Heart right ventricle (tissue), 16 donors: Measurements from ENCODE around the gene MINDY4. TPM values are rescaled to one million over a fixed set of nuclear protein-coding genes. Genes with fewer than 3 reads are reported as not detected.

Experiments
- ATAC-seq, 8 donors: fragments of 200-7000 bp; cut with Tn5 transposase; one replicate each; pipeline ENCODE4 v1.9.1; 2020; ENCODE audit warnings: mild to moderate bottlenecking in 8 of 8, moderate library complexity in 8 of 8, moderate number of reproducible peaks in 1 of 8
- DNase-seq, 2 donors: peaks; one replicate each; pipeline ENCODE4 v3.0.0-alpha.2; 2020
- H3K27ac ChIP-seq, 10 donors: fragments of 200-600 bp; sonication (generic) in 2 of 10; one replicate each; pipeline versions ENCODE4 v1.5.0 to v1.8.0; 2020 to 2022; ENCODE audit warnings: mild to moderate bottlenecking in 3 of 10
- H3K27me3 ChIP-seq, 7 donors: fragments of 200-600 bp; one replicate each; pipeline ENCODE4 v1.8.0; 2021 to 2022; ENCODE audit warnings: mild to moderate bottlenecking in 2 of 7
- H3K36me3 ChIP-seq, 9 donors: fragments of 200-600 bp; sonication (generic) in 1 of 9; one replicate each; pipeline versions ENCODE4 v1.5.0 to v1.8.0; 2020 to 2022; ENCODE audit warnings: mild to moderate bottlenecking in 2 of 9
- H3K4me1 ChIP-seq, 9 donors: fragments of 200-600 bp; sonication (generic) in 1 of 9; one replicate each; pipeline versions ENCODE4 v1.5.0 to v1.8.0; 2020 to 2022; ENCODE audit warnings: mild to moderate bottlenecking in 4 of 9
- H3K4me3 ChIP-seq, 10 donors: fragments of 200-600 bp; sonication (generic) in 2 of 10; one replicate each; pipeline versions ENCODE4 v1.5.0 to v1.8.0; 2020 to 2022; ENCODE audit warnings: mild to moderate bottlenecking in 7 of 10, moderate library complexity in 2 of 10
- H3K9me3 ChIP-seq, 11 donors: fragments of 200-600 bp in 10 of 11; sonication (generic) in 2 of 11; one replicate each; pipeline versions ENCODE4 v1.5.0 to v1.8.0; 2013 to 2022; ENCODE audit warnings: mild to moderate bottlenecking in 2 of 11, control low read depth in 1 of 11, moderate library complexity in 1 of 11
- CTCF ChIP-seq, 9 donors: fragments of 200-600 bp; sonication (generic) in 2 of 9; IDR thresholded peaks; one replicate each; pipeline versions ENCODE4 v1.5.0 to v1.8.0; 2021 to 2022; ENCODE audit warnings: antibody characterized with exemption in 9 of 9, mild to moderate bottlenecking in 5 of 9, moderate library complexity in 1 of 9
- WGBS, 2 donors: extraction: QIAGEN DNeasy Blood & Tissue Kit; methylation state at CpG; one replicate each; pipeline ENCODE4 v1.1.7; 2013; ENCODE audit warnings: inconsistent platforms in 1 of 2; 5-methylcytosine and 5-hydroxymethylcytosine counted together
- intact Hi-C, 10 donors: fragments of 100-400 bp; cut with DNase I; formaldehyde crosslinking; loops; one replicate each; pipeline versions ENCODE4 v1.11.1 to v1.14.2; 2022
- polyA plus RNA-seq, 2 donors: library from polyadenylated mRNA; stranded (reverse); fragments of 200-250 nt; gene quantifications; one replicate each; pipeline ENCODE4 v1.2.3, GENCODE V29; 2013
- total RNA-seq, 10 donors: library from RNA; stranded (reverse); fragmentation: NEBNext Ultra II Directional in 3 of 10; extraction: Animal tissue kit (Norgen Biotek cat#: 25700) in 3 of 10; gene quantifications; one replicate each; pipeline versions ENCODE4 v1.2.1 to v1.2.4, GENCODE V29; 2021 to 2023
- donor health status: Arrhythmogenic right ventricular cardiomyopathy.
- donor health status: ischemic (EF 13 %, LVEDD 7.1; RV severe dilation, severe dysfunction).
- donor health status: healthy with polysubstance abuse.
- donor health status: DM: no; HTN: yes; CAD: no.
- donor health status: DM: no; HTN: no; CAD: no.
- donor health status: ischemic (EF 25% LVEDD 6.9; RV normal size, moderate dysfunction).
- donor health status: ischemic (EF 25% LVEDD 5.7; RV mildly dilated, moderate dysfunction).
- donor health status: healthy.
- donor health status: DM: yes; HTN: yes; CAD: no.
- donor health status: Ischemic cardiomyopathy.
- donor health status: ischemic (EF 35%, LVEDD 5.7; RV mildly dilated, moderate dysfunction).
- donor health status: nonischemic (EF 11% LVEDD 7.7; RV severe dilation, severe dysfunction).
- donor health status: DM: yes; HTN: yes; CAD: no.
- donor health status: PGD.
- donor health status: ischemic (EF 29% LVEDD 5.4; RV normal size, mild dysfunction).
- donor health status: nonischemic (EF 23%, LVEDD 6.1; RV moderate dilation, normal function).

Gene MINDY4
- total and polyA plus RNA-seq, 12 donors: 1.9 to 5.4 (median 2.8) TPM

GRCh38 chr7:30912731-30912985 lies 141.4 kb downstream of the MINDY4 start:
- no peak for DNase-seq
- H3K4me3 ChIP-seq: peak overlapping the region; percentile 30 to 70 (median 54)
- no peak for TF ChIP-seq CTCF (IDR thresholded peaks at IDR 0.05)

GRCh38 chr7:30912986-30913811 lies 142.0 kb downstream of the MINDY4 start:
- H3K4me1 ChIP-seq: peaks cover 29 to 96% (median 74%) of the 10 kb centered on the region in 9 donors
- H3K9me3 ChIP-seq: no peaks in the 10 kb centered on the region
- no peaks in the 10 kb centered on the region for H3K36me3 ChIP-seq
- 42 to 47% methylated on average over 17 of the region's 17 CpGs for WGBS, 2 donors
- intact Hi-C loops: loop anchor here in 3 of 10 donors (5.0 to 10.0 kb wide), 3 partner anchors 88 to 98 kb away; no protein-coding TSS in a partner anchor
- no peaks in the 10 kb centered on the region for H3K27me3 ChIP-seq
- ATAC-seq (no peak), DNase-seq (peak in 1 of 2 donors; percentile 16)
- peak overlapping the region; percentile 30 to 70 (median 54) for H3K4me3 ChIP-seq
- no peak for TF ChIP-seq CTCF (IDR thresholded peaks at IDR 0.05)
- H3K27ac ChIP-seq: peak overlapping the region; percentile 69 to 91 (median 85)

More at GRCh38 chr7:30912731-30912985, 141.4 kb downstream of the MINDY4 start:
- Histone ChIP-seq H3K27ac (peak overlapping the region; percentile 69 to 91 (median 85)), H3K27me3 (no peaks in the 10 kb centered on the region), H3K36me3 (no peaks in the 10 kb centered on the region), H3K4me1 (peaks cover 35 to 96% (median 77%) of the 10 kb centered on the region in 9 donors), H3K9me3 (no peaks in the 10 kb centered on the region)
- 38 to 40% methylated on average over 2 of the region's 2 CpGs for WGBS, 2 donors
- intact Hi-C loops: loop anchor here in 3 of 10 donors (5.0 to 10.0 kb wide), 3 partner anchors 88 to 98 kb away; no protein-coding TSS in a partner anchor
- ATAC-seq: no peak

- 59 to 63% methylated on average over 16 of the region's 16 CpGs for WGBS, 2 donors
- Histone ChIP-seq H3K4me1 (peaks cover 35 to 97% (median 76%) of the 10 kb centered on the region in 9 donors), H3K9me3 (no peaks in the 10 kb centered on the region), H3K36me3 (no peaks in the 10 kb centered on the region), H3K27ac (peak overlapping the region; percentile 48 to 91 (median 85)), H3K4me3 (peak overlapping the region; percentile 30 to 70 (median 54)), H3K27me3 (no peaks in the 10 kb centered on the region)
- TF ChIP-seq CTCF (IDR thresholded peaks at IDR 0.05): peak in 2 of 9 donors; percentile 12 to 15
- ATAC-seq (peak in 1 of 8 donors; percentile 1), DNase-seq (peak in 1 of 2 donors; percentile 16)
- intact Hi-C loops: loop anchor here in 3 of 10 donors (5.0 to 10.0 kb wide), 3 partner anchors 89 to 99 kb away; no protein-coding TSS in a partner anchor
Observed at GRCh38 chr7:30913821-30914515, 142.8 kb downstream of the MINDY4 start.

- no peaks in the 10 kb centered on the region for H3K36me3 ChIP-seq
- no peaks in the 10 kb centered on the region for H3K27me3 ChIP-seq
- H3K9me3 ChIP-seq: no peaks in the 10 kb centered on the region
- intact Hi-C loops: loop anchor here in 3 of 10 donors (5.0 to 10.0 kb wide), 3 partner anchors 90 to 100 kb away; no protein-coding TSS in a partner anchor
- no peak for TF ChIP-seq CTCF (IDR thresholded peaks at IDR 0.05)
- WGBS, 2 donors: 20 to 53% methylated on average over 4 of the region's 4 CpGs
- H3K27ac ChIP-seq: peak overlapping the region in 9 of 10 donors; percentile 74 to 91 (median 85)
- peak overlapping the region; percentile 0 to 70 (median 54) for H3K4me3 ChIP-seq
- H3K4me1 ChIP-seq: peaks cover 36 to 100% (median 77%) of the 10 kb centered on the region in 9 donors
- DNase-seq (peak in 1 of 2 donors; percentile 30), ATAC-seq (peak in 5 of 8 donors; percentile 1 to 44 (median 9))
Observed at GRCh38 chr7:30914596-30914995, 143.4 kb downstream of the MINDY4 start.
